M059J (cell line): Measurements from ENCODE around the gene RHNO1. TPM values are rescaled to one million over a fixed set of nuclear protein-coding genes. Genes with fewer than 3 reads are reported as not detected.
A peak's percentile ranks its signal among the peaks of the same experiment; 100 is the strongest.

Experiments used
- DNase-seq: peaks from one replicate; pipeline ENCODE4 v3.0.0-alpha.2; 2012; ENCODE audit warnings: low read depth
- total RNA-seq: library from RNA; depleted of rRNA; stranded (reverse); fragments of >200 nt; shearing (Covaris generic); gene quantifications from 2 replicates; pipeline ENCODE4 v1.2.3, GENCODE V29; 2014; rRNA removed

RHNO1 gene
- total RNA-seq, 1 experiment from 2014 or later: 68.6 TPM

- DNase-seq: no peak
Measured at GRCh38 chr12:2900642-2901041, 23.6 kb downstream of the RHNO1 start.

- DNase-seq: no peak
Measured at GRCh38 chr12:2902272-2902880, 25.4 kb downstream of the RHNO1 start.

GRCh38 chr12:2904260-2904659, 27.2 kb downstream of the RHNO1 start:
- no peak for DNase-seq

DNA sequence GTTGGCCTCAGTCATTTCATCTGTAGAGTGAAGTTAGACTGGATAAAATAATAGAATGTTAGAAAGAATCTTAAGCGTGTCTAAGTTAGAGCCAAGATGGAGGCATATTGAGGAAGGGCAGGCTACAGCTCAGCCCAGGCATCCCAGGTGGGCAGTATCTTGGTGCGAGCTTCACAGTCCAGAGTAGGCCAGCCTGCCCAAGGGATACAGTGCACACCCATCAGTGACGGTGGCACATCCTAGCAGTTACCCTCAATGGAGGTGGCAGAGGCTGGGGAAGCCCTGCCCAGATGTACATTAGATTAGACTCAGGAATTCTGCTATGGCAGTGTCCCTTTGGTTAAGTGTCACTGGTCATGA, 35.2 kb downstream of the RHNO1 start:
- no peak for DNase-seq

- DNase-seq: no peak
Measured at GRCh38 chr12:2919249-2919648, 42.2 kb downstream of the RHNO1 start.

DNA sequence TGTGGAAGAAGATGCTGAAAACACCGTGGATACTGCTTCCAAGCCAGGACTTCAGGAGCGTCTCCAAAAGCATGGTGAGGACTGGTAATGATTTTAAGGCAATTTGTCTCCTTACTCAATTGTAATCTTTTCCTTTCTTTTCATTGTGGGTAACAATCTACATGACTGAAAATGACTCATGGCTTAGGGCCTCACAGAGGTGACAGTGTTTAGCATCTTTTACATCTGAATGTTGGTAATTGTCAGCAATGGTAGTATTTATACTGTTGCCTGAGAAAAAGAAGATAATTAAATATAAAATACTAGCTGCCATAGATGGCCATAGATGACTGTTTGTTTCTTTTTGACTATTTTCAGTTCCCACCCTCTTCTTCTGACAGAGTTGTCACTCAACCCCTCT, 45.3 kb downstream of the RHNO1 start:
- DNase-seq: peak; percentile 46

GRCh38 chr12:2923057-2923456, 46.0 kb downstream of the RHNO1 start:
- no peak for DNase-seq

- peak; percentile 69 for DNase-seq
Measured at GRCh38 chr12:2924019-2924418, 47.0 kb downstream of the RHNO1 start.

DNA sequence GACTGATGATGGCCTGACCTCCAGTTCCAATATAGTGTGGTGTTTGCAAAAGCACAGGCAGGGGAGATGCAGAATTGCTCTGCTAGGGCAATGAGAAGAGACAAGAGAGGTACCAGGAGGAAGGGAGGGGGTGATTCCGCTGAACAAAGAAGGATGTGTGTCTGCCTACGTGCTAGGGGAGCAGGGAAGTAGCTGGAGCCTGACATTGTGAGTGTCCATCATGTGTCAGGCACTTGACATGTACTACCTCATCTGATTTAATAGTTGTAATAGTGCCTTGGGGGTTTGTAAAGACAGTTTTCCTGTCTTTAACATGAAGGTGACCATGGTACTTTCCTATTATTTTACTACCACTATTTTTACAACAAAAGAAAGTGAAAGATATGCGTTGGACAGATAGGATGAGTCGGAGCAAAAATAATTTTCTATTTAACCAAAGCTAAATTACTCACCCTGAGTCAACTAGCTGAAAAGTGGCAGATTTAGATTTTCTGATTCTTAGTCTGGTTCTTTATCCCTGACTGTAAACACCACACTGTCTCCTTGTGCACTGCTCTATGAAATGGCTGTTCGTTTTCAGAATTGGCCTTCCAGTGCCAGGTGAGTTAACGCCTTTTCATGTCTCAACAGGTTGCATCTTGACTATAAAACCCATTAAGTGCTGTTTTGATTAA, 48.4 kb downstream of the RHNO1 start:
- DNase-seq: peak; percentile 29

- DNase-seq: no peak
Measured at GRCh38 chr12:2930865-2931264, 53.8 kb downstream of the RHNO1 start.

GRCh38 chr12:2933586-2933985, 56.6 kb downstream of the RHNO1 start:
- no peak for DNase-seq

DNA sequence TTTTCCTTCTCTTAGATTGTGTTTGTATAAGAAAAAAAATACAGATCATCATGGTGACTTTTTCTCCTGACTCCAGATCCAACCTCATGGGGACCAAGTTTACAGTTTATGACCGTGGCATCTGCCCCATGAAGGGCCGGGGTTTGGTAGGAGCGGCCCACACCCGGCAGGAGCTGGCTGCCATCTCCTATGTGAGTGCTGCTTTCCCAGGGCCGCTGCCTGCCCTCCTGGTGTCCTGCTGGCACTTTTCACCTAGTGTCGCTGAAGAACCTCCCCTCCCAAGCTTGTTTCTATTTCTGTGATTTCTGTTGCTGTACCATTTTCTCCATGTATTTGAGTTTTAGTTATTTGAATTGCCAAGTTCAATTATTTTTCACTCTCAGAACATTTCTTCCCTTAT, 57.3 kb downstream of the RHNO1 start:
- DNase-seq: no peak

DNA sequence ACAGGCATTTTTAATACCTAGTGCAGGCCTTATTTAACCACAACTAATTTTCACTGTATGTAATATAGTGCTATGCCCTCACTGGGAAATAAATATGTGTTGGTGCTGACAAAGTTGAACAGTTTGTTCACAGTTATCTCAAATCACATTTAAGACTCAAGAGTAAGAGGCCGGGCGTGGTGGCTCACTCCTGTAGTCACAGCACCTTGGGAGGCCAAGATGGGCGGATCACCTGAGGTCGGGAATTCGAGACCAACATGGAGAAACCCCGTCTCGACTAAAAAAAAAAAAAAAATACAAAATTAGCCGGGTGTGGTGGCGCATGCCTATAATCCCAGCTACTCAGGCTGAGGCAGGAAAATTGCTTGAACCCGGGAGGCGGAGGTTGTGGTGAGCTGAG, 59.3 kb downstream of the RHNO1 start:
- no peak for DNase-seq

DNA sequence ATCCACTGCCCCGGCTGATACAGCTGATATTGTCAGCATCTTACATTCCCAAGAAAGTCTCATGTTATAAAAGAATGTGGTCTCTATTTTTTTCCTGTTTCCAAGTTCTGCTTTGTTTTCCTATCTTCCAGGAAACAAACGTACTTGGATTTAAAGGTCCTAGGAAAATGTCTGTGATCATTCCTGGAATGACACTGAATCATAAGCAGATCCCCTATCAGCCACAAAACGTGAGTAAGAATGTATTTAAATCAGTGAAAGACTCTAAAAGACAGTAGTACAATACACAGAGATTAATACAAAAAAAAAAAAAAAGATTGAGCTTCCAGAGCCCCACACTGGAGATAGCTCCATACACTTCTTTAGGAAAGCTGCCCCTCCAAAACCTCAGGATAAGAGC, 60.5 kb downstream of the RHNO1 start:
- DNase-seq: no peak

Other genes starting within 250 kb of the RHNO1 start
- gene FKBP4, start 82.3 kb upstream of the RHNO1 start, total RNA-seq: 42.1 and 43.0 TPM in 2 replicates
- gene ITFG2, start 64.6 kb upstream of the RHNO1 start, total RNA-seq: 9.1 and 13.8 TPM in 2 replicates
- not detected in 2 replicates for gene NRIP2, start 42.2 kb upstream of the RHNO1 start, total RNA-seq
- gene TEX52, start 20.2 kb upstream of the RHNO1 start, total RNA-seq: not detected in 2 replicates
- 45.5 and 67.5 TPM in 2 replicates for gene FOXM1, start within 50 bp of the RHNO1 start, total RNA-seq
- 33.5 and 37.8 TPM in 2 replicates for gene TULP3, start 13.7 kb downstream of the RHNO1 start, total RNA-seq
- gene TEAD4, start 82.2 kb downstream of the RHNO1 start, total RNA-seq: 12.3 and 16.5 TPM in 2 replicates
- gene TSPAN9, start 200.2 kb downstream of the RHNO1 start, total RNA-seq: 15.3 and 17.1 TPM in 2 replicates